K562 (cell line): ENCODE results near the gene DIP2B. TPM values are rescaled to one million over a fixed set of nuclear protein-coding genes. Genes with fewer than 3 reads are reported as not detected.

ENCODE experiments used
- ATAC-seq: fragments of 200-7000 bp; cut with Tn5 transposase; 3 replicates; pipeline ENCODE4 v1.9.1; 2020; ENCODE audit warnings: moderate library complexity
- BruUV-seq: library from RNA; stranded (reverse); fragments of 400-500 nt; replicated peaks from 2 replicates; lab custom pipeline; 2021; lab: Mats Ljungman, UMichigan
- CTCF ChIA-PET: fragments of 300-600 bp; formaldehyde crosslinking; extraction: SDS; loops from one replicate; lab custom pipeline; 2021; ENCODE audit warnings: low intra/inter-chr PET ratio; lab: Yijun Ruan, JAX
- POLR2A ChIA-PET: fragments of 300-600, 350-650 bp; sonication (Branson Sonifier 250); formaldehyde crosslinking; extraction: SDS; loops from one replicate; lab custom pipeline; 2021; ENCODE audit warnings: antibody characterized with exemption, inconsistent platforms; lab: Yijun Ruan, JAX
- DNase-seq, 4 experiments: peaks; one replicate each; pipeline versions ENCODE4 v3.0.0 to v3.0.0-alpha.2; 2011 to 2018; ENCODE audit warnings: low spot score in 3 of 4, mixed read lengths in 3 of 4; ENCODE audit errors: extremely low read depth in 1 of 4
- FAIRE-seq: peaks from 2 replicates; lab custom pipeline; 2011; peaks lifted over from hg19 to GRCh38; lab: Jason Lieb, UNC
- H2AFZ ChIP-seq: 2 replicates; pipeline ENCODE4 v1.6.0; 2011; ENCODE audit warnings: low read depth, low read length, control low read depth, inconsistent platforms
- H3K27ac ChIP-seq: fragments of 200-600 bp; 3 replicates; pipeline ENCODE4 v1.8.0; 2011; ENCODE audit warnings: low read depth, mild to moderate bottlenecking, control low read depth, inconsistent platforms, low read length, moderate library complexity, mixed read lengths; ENCODE audit errors: extremely low read depth
- H3K27me3 ChIP-seq, 2 experiments: fragments of 300-600 bp in 1 of 2; 2 replicates in 1 of 2; 3 replicates in 1 of 2; pipeline versions ENCODE4 v1.6.0 to v1.8.0; 2011; ENCODE audit warnings: inconsistent platforms in 2 of 2, low read length in 2 of 2, mild to moderate bottlenecking in 1 of 2, mixed read lengths in 1 of 2, moderate library complexity in 1 of 2; ENCODE audit not compliant: control insufficient read depth in 2 of 2, insufficient read depth in 2 of 2
- H3K36me3 ChIP-seq: fragments of 300-600 bp; 3 replicates; pipeline ENCODE4 v1.8.0; 2011; ENCODE audit warnings: mild to moderate bottlenecking, low read length, inconsistent platforms; ENCODE audit not compliant: control insufficient read depth, insufficient read depth
- H3K4me1 ChIP-seq, 2 experiments: fragments of 200-600 bp in 1 of 2; replicated peaks in 1 of 2; 2 replicates in 1 of 2; 3 replicates in 1 of 2; pipeline versions ENCODE4 v1.5.1 to v1.8.0; 2011; ENCODE audit warnings: inconsistent platforms in 2 of 2, low read length in 2 of 2, mild to moderate bottlenecking in 1 of 2, mixed read lengths in 1 of 2, moderate library complexity in 1 of 2; ENCODE audit not compliant: control insufficient read depth in 2 of 2, insufficient read depth in 2 of 2
- H3K4me2 ChIP-seq: 2 replicates; pipeline ENCODE4 v1.6.1; 2011; ENCODE audit warnings: low read length, control low read depth, inconsistent platforms, mixed read lengths; ENCODE audit not compliant: insufficient read depth
- H3K4me3 ChIP-seq: fragments of 200-600 bp; sonication (generic), shearing (Covaris generic); 2 replicates; pipeline ENCODE4 v1.5.1; 2016; ENCODE audit warnings: control low read depth, inconsistent platforms
- H3K79me2 ChIP-seq: fragments of 200-600 bp; 3 replicates; pipeline ENCODE4 v1.8.0; 2011; ENCODE audit warnings: low read length, inconsistent platforms; ENCODE audit not compliant: control insufficient read depth, insufficient read depth
- H3K9ac ChIP-seq, 2 experiments: 2 replicates each; pipeline versions ENCODE4 v1.6.0 to v1.6.1; 2011; ENCODE audit warnings: low read depth in 2 of 2, low read length in 2 of 2, control low read depth in 1 of 2, inconsistent platforms in 1 of 2, mild to moderate bottlenecking in 1 of 2, mixed read lengths in 1 of 2; ENCODE audit not compliant: insufficient read depth in 1 of 2
- H3K9me1 ChIP-seq: one replicate; pipeline ENCODE4 v1.6.0; 2011; ENCODE audit warnings: inconsistent platforms, mild to moderate bottlenecking, low read length, moderate library complexity; ENCODE audit not compliant: control insufficient read depth, insufficient read depth
- H3K9me3 ChIP-seq: replicated peaks from 2 replicates; pipeline ENCODE4 v1.5.1; 2011; ENCODE audit warnings: low read depth, low read length, inconsistent platforms; ENCODE audit not compliant: control insufficient read depth, insufficient read depth
- H4K20me1 ChIP-seq: replicated peaks from 2 replicates; pipeline ENCODE4 v1.6.1; 2011; ENCODE audit warnings: low read length, inconsistent platforms, mixed read lengths; ENCODE audit not compliant: control insufficient read depth, insufficient read depth
- IRF2 ChIP-seq: sonication (generic); formaldehyde crosslinking; IDR thresholded peaks from 2 replicates; pipeline ENCODE4 v1.8.1; 2022; ENCODE audit warnings: mild to moderate bottlenecking, missing genetic modification reagents
- KAT8 ChIP-seq: fragments of 450-650 bp; IDR thresholded peaks from 2 replicates; pipeline ENCODE4 v1.6.1; 2016; ENCODE audit warnings: low read depth, mild to moderate bottlenecking
- MTF1 ChIP-seq: fragments of 250-450 bp; sonication (Bioruptor Pico); IDR thresholded peaks from 2 replicates; pipeline ENCODE4 v1.9.0; 2021; ENCODE audit warnings: moderate library complexity, mild to moderate bottlenecking, inconsistent platforms, borderline replicate concordance
- MYBL2 ChIP-seq, 2 experiments: fragments of 450-650 bp in 1 of 2; sonication (generic) in 1 of 2; formaldehyde crosslinking in 1 of 2; IDR thresholded peaks; 2 replicates each; pipeline versions ENCODE4 v1.6.1 to v1.8.1; 2017 to 2022; ENCODE audit warnings: borderline replicate concordance in 1 of 2, inconsistent platforms in 1 of 2, low read depth in 1 of 2, mild to moderate bottlenecking in 1 of 2, missing genetic modification reagents in 1 of 2, moderate library complexity in 1 of 2
- PHF20 ChIP-seq: fragments of 450-650 bp; IDR thresholded peaks from 2 replicates; pipeline ENCODE4 v1.6.1; 2018; ENCODE audit not compliant: partially characterized antibody
- PML ChIP-seq: IDR thresholded peaks from 2 replicates; pipeline ENCODE4 v1.6.1; 2012; ENCODE audit warnings: low read length, inconsistent platforms
- TCF3 ChIP-seq: sonication (generic); formaldehyde crosslinking; IDR thresholded peaks from 2 replicates; pipeline ENCODE4 v1.4.0; 2020; ENCODE audit warnings: mild to moderate bottlenecking, missing genetic modification reagents
- ZNF75A ChIP-seq: fragments of 450-650 bp; formaldehyde crosslinking; IDR thresholded peaks from 2 replicates; pipeline ENCODE4 v1.4.0; 2020; ENCODE audit warnings: mild to moderate bottlenecking
- WGBS: fragments of 100-300 bp; shearing (Covaris generic); methylation state at CpG from one replicate; pipeline ENCODE4 v1.1.6; 2016; ENCODE audit warnings: low coverage, mixed read lengths; ENCODE audit not compliant: insufficient coverage; ENCODE audit errors: missing lambda C conversion rate; 5-methylcytosine and 5-hydroxymethylcytosine counted together
- in situ Hi-C: fragments of 300-500 bp; cut with MboI; formaldehyde crosslinking; loops from 4 replicates; pipeline ENCODE4 v1.15.0; 2018; ENCODE audit warnings: inconsistent platforms, mixed read lengths
- intact Hi-C: fragments of 100-400 bp; cut with micrococcal nuclease; formaldehyde crosslinking; loops from 2 replicates; pipeline ENCODE4 v1.14.2; 2022
- polyA plus RNA-seq, 8 experiments: library from polyadenylated mRNA; depleted of rRNA in 4 of 8; stranded (reverse) in 5 of 8; unstranded in 3 of 8; fragments of >200 nt; fragmentation: Nextera tagmentation in 2 of 8; fragmentation: Illumina TruSeq in 1 of 8; extraction: Ambion mirVana in 2 of 8; extraction: Trizol in 1 of 8; gene quantifications; 2 replicates each; pipeline versions ENCODE4 v1.2.1 to v1.2.3, GENCODE V29; 2011 to 2014; ENCODE audit warnings: inconsistent platforms in 1 of 8, missing spikeins in 1 of 8
- total RNA-seq, 7 experiments: library from RNA; depleted of rRNA in 6 of 7; stranded (reverse); fragments of >200 nt in 6 of 7; fragmentation: Illumina TruSeq in 2 of 7; extraction: Trizol in 2 of 7; gene quantifications; 2 replicates each; pipeline versions ENCODE4 v1.2.1 to v1.2.3, GENCODE V29; 2011 to 2021; ENCODE audit warnings: low replicate concordance in 1 of 7
- TF ChIP-seq, protein P1 (sequence below): sonication (generic); IDR thresholded peaks from 2 replicates; pipeline ENCODE4 v1.6.1; 2016
- TF ChIP-seq, protein P2 (sequence below): sonication (generic); formaldehyde crosslinking; IDR thresholded peaks from 2 replicates; pipeline ENCODE4 v1.8.1; 2023; ENCODE audit warnings: mild to moderate bottlenecking, missing genetic modification reagents, moderate library complexity
- TF ChIP-seq, protein P3 (sequence below), 2 experiments: fragments of 200-800 bp in 1 of 2; sonication (Bioruptor generic) in 1 of 2; sonication (generic) in 1 of 2; formaldehyde crosslinking in 1 of 2; IDR thresholded peaks in 1 of 2; conservative IDR thresholded peaks in 1 of 2; 2 replicates each; pipeline versions ENCODE4 v1.5.0 to v1.6.1; 2016 to 2020; ENCODE audit warnings: missing compliant biosample characterization in 1 of 2, missing genetic modification characterization in 1 of 2, missing genetic modification reagents in 1 of 2
- TF ChIP-seq, protein P4 (sequence below): sonication (generic); formaldehyde crosslinking; IDR thresholded peaks from 2 replicates; pipeline ENCODE4 v1.8.0; 2022; ENCODE audit warnings: mild to moderate bottlenecking, missing genetic modification reagents
- TF ChIP-seq, protein P5 (sequence below): fragments of 250-450 bp; sonication (Bioruptor Pico); IDR thresholded peaks from 2 replicates; pipeline ENCODE4 v1.4.0; 2020; ENCODE audit warnings: borderline replicate concordance

DIP2B gene
- total and polyA plus RNA-seq, 9 of the 15 experiments (the other 6 are each of a cell fraction or from before 2014, with no cell fraction given), result 4.6 to 26.1 (median 18.8) TPM

DNA sequence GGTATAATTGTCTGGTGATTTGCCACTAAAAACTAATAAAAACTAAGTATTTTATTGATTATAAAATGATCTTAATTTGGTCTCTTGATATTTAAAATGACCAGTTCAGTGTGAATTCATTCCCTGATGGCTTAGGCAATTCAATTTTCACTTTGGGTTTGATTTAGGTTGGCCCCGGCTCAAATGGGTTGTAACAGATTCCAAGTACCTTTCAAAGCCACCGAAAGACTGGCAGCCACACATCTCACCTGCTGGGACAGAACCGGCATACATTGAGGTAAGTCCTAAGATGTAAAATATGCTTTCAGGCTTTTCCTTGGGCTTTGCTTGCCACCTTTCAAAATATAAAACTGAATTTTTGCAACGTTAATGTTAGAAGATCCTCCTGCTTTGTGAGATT, 181.6 kb downstream of the DIP2B start (continued):
- no peak for TF ChIP-seq MYBL2 (IDR thresholded peaks at IDR 0.05; ENCODE audit: low read depth)
- TF ChIP-seq MYBL2 (CRISPR knock-in tag; IDR thresholded peaks at IDR 0.05; ENCODE audit: borderline replicate concordance), result no peak
- TF ChIP-seq MTF1 (CRISPR knock-in tag), result no peak
- no peak for TF ChIP-seq IRF2 (CRISPR knock-in tag)

DNA sequence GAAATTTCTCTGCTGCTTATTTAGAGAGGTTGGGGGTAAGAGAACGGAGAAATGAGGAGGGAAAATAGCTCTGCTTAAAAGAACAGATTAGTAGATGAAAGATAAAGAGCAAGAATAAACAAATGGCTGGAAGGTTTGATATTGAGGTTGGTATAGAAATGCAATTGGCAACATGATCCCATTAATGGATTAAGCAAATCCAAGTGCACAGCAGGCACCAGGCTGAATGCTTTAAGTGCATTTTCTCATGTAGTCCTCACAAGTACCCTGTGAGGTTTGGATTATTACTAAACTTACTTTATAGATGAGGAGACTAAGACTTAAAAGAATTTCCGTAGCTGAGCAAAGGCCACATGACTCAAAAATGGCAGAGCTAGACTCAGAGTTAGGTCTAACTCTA, 182.2 kb downstream of the DIP2B start:
- Histone ChIP-seq H4K20me1 (no peaks in the 10 kb centered on the region), H2AFZ (no peak overlapping the region), H3K4me3 (no peak overlapping the region), H3K4me2 (no peak overlapping the region), H3K36me3 (peaks cover 61% of the 10 kb centered on the region), H3K4me1 (no peaks in the 10 kb centered on the region), H3K9me1 (no peaks in the 10 kb centered on the region), H3K79me2 (no peaks in the 10 kb centered on the region), H3K27me3 (no peaks in the 10 kb centered on the region), H3K9ac (no peak overlapping the region), H3K9me3 (no peaks in the 10 kb centered on the region), H3K27ac (no peak overlapping the region)
- no TSS peak for BruUV-seq
- DNase-seq, result no peak
- POLR2A ChIA-PET, result interaction anchor here (0.6 to 1.0 kb wide), 2 partner anchors 10 to 46 kb away, joined by 3 read pairs; no protein-coding TSS in a partner anchor
- WGBS, result 85% methylated on average over 2 of the region's 2 CpGs
- in situ Hi-C loops, result no loop called here
- ATAC-seq, result no peak
- intact Hi-C loops, result no loop called here
- CTCF ChIA-PET, result no interaction called here
- no peak for FAIRE-seq
- no peak for TF ChIP-seq PHF20
- TF ChIP-seq PML, result no peak
- no peak for TF ChIP-seq KAT8
- TF ChIP-seq, protein P1, sequence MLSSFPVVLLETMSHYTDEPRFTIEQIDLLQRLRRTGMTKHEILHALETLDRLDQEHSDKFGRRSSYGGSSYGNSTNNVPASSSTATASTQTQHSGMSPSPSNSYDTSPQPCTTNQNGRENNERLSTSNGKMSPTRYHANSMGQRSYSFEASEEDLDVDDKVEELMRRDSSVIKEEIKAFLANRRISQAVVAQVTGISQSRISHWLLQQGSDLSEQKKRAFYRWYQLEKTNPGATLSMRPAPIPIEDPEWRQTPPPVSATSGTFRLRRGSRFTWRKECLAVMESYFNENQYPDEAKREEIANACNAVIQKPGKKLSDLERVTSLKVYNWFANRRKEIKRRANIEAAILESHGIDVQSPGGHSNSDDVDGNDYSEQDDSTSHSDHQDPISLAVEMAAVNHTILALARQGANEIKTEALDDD, result no peak
- TF ChIP-seq, protein P2, sequence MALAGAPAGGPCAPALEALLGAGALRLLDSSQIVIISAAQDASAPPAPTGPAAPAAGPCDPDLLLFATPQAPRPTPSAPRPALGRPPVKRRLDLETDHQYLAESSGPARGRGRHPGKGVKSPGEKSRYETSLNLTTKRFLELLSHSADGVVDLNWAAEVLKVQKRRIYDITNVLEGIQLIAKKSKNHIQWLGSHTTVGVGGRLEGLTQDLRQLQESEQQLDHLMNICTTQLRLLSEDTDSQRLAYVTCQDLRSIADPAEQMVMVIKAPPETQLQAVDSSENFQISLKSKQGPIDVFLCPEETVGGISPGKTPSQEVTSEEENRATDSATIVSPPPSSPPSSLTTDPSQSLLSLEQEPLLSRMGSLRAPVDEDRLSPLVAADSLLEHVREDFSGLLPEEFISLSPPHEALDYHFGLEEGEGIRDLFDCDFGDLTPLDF (CRISPR knock-in tag), result no peak
- TF ChIP-seq ZNF75A (CRISPR knock-in tag), result no peak
- TF ChIP-seq, protein P3, sequence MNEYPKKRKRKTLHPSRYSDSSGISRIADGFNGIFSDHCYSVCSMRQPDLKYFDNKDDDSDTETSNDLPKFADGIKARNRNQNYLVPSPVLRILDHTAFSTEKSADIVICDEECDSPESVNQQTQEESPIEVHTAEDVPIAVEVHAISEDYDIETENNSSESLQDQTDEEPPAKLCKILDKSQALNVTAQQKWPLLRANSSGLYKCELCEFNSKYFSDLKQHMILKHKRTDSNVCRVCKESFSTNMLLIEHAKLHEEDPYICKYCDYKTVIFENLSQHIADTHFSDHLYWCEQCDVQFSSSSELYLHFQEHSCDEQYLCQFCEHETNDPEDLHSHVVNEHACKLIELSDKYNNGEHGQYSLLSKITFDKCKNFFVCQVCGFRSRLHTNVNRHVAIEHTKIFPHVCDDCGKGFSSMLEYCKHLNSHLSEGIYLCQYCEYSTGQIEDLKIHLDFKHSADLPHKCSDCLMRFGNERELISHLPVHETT (CRISPR knock-in tag; conservative IDR thresholded peaks at IDR 0.05 in 1 of 2, IDR thresholded peaks at IDR 0.05 in 1 of 2), result no peak
- TF ChIP-seq, protein P4, sequence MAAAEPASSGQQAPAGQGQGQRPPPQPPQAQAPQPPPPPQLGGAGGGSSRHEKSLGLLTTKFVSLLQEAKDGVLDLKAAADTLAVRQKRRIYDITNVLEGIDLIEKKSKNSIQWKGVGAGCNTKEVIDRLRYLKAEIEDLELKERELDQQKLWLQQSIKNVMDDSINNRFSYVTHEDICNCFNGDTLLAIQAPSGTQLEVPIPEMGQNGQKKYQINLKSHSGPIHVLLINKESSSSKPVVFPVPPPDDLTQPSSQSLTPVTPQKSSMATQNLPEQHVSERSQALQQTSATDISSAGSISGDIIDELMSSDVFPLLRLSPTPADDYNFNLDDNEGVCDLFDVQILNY, result no peak
- TF ChIP-seq, protein P5, sequence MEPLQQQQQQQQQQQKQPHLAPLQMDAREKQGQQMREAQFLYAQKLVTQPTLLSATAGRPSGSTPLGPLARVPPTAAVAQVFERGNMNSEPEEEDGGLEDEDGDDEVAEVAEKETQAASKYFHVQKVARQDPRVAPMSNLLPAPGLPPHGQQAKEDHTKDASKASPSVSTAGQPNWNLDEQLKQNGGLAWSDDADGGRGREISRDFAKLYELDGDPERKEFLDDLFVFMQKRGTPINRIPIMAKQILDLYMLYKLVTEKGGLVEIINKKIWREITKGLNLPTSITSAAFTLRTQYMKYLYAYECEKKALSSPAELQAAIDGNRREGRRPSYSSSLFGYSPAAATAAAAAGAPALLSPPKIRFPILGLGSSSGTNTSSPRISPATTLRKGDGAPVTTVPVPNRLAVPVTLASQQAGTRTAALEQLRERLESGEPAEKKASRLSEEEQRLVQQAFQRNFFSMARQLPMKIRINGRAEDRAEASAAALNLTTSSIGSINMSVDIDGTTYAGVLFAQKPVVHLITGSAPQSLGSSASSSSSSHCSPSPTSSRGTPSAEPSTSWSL (CRISPR knock-in tag), result no peak
- no peak for TF ChIP-seq TCF3 (CRISPR knock-in tag)
